ENCODE data around the gene FAM98C.

DNA sequence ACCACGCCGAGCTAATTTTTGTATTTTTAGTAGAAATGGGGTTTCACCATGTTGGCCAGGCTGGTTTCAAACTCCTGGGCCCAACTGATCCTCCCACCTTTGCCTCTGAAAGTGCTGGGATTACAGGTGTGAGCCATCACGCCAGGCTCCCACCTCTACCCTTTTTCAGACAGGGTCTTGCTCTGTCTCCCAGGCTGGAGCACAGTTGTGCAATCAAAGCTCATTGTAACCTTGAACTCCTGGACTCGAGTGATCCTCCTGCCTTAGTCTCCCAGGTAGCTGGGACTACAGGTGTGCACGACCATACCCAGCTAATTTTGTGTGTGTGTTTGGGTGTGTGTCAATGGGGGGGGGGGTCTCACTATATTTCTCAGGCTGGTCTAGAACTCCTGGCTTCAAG, 21.4 kb downstream of the FAM98C start:
- TF ChIP-seq CTCF (IDR thresholded peaks at IDR 0.05; ENCODE audit: low read length) (no peak), EZH2 (IDR thresholded peaks at IDR 0.05; ENCODE audit: borderline replicate concordance, low read length) (no peak)
